ENCODE data around the gene CMC2.

The CMC2 gene

GRCh38 chr16:80973991-80974390 lies 32.7 kb downstream of the CMC2 start:
- DNase-seq (ENCODE audit: low spot score), result no peak

- no peak for DNase-seq (ENCODE audit: low spot score)
Observed at GRCh38 chr16:80972611-80973010, 34.1 kb downstream of the CMC2 start.

GRCh38 chr16:80971819-80972218 lies 34.9 kb downstream of the CMC2 start:
- DNase-seq (ENCODE audit: low spot score), result no peak

GRCh38 chr16:80969114-80969484 lies 37.6 kb downstream of the CMC2 start:
- DNase-seq (ENCODE audit: low spot score), result no peak

GRCh38 chr16:80968386-80969113 lies 38.1 kb downstream of the CMC2 start:
- no peak for DNase-seq (ENCODE audit: low spot score)

- DNase-seq (ENCODE audit: low spot score), result no peak
Observed at GRCh38 chr16:80966617-80967016, 40.1 kb downstream of the CMC2 start.

- no peak for DNase-seq (ENCODE audit: low spot score)
Observed at GRCh38 chr16:80964351-80964750, 42.3 kb downstream of the CMC2 start.

- no peak for DNase-seq (ENCODE audit: low spot score)
Observed at GRCh38 chr16:80962879-80963278, 43.8 kb downstream of the CMC2 start.

- no peak for DNase-seq (ENCODE audit: low spot score)
Observed at GRCh38 chr16:80958284-80958683, 48.4 kb downstream of the CMC2 start.

- no peak for DNase-seq (ENCODE audit: low spot score)
Observed at GRCh38 chr16:80954985-80955384, 51.7 kb downstream of the CMC2 start.

- peak; percentile 59 for DNase-seq (ENCODE audit: low spot score)
Observed at GRCh38 chr16:80948886-80949493, 57.7 kb downstream of the CMC2 start.

GRCh38 chr16:80947708-80948625 lies 58.7 kb downstream of the CMC2 start:
- peak; percentile 84 for DNase-seq (ENCODE audit: low spot score)

- DNase-seq (ENCODE audit: low spot score), result no peak
Observed at GRCh38 chr16:80947239-80947638, 59.4 kb downstream of the CMC2 start.

GRCh38 chr16:80946481-80946880 lies 60.2 kb downstream of the CMC2 start:
- DNase-seq (ENCODE audit: low spot score), result no peak

- no peak for DNase-seq (ENCODE audit: low spot score)
Observed at GRCh38 chr16:80940069-80940856, 66.4 kb downstream of the CMC2 start.

GRCh38 chr16:80938879-80939260 lies 67.8 kb downstream of the CMC2 start:
- DNase-seq (ENCODE audit: low spot score), result no peak

GRCh38 chr16:80938004-80938878 lies 68.4 kb downstream of the CMC2 start:
- peak; percentile 9 for DNase-seq (ENCODE audit: low spot score)

- DNase-seq (ENCODE audit: low spot score), result no peak
Observed at GRCh38 chr16:80936410-80936809, 70.3 kb downstream of the CMC2 start.

GRCh38 chr16:80935691-80936090 lies 71.0 kb downstream of the CMC2 start:
- DNase-seq (ENCODE audit: low spot score), result no peak

GRCh38 chr16:80932708-80933095 lies 74.0 kb downstream of the CMC2 start:
- DNase-seq (ENCODE audit: low spot score), result peak; percentile 15

Measured in globus pallidus (tissue), 1 donor.